ENCODE measurements around the gene RPL37A. TPM values are rescaled to one million over a fixed set of nuclear protein-coding genes. Genes with fewer than 3 reads are reported as not detected.

The RPL37A gene
- total RNA-seq, 1 donor from 2014 or later: 2,461 TPM

DNA sequence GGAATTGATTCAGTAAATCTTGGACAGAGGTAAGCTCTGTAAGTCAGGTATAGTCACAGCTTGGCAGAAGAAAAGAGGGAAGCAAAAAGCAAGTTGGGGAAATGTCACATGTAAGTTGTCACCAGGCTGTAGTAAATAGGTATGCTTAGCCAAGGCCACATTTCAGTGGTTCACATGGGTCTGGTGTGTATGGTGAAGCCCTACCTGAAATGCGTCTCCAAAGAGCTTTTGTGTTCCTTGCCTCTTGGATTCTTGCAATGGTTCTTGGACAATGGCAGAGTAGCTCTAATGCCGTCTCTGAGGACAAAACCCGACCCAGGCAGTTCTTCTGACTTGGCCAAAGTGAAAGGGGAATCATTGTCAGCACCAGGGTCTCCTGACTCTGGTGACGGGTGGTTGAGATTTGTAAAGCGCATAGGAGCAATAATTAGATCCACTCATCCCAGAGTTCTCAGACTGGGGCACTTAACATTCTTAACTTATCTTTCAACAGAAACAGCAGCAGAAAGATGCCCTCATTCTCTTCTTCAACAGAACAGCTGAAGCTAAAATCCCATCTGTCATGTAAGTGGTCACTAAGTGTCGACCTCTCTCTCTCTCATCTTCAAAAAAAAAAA is 34.4 kb upstream of the RPL37A start:
- H3K36me3 ChIP-seq (ENCODE audit: control insufficient read depth, insufficient read depth, low read length): peaks cover 3% of the 10 kb centered on the region
- H3K27me3 ChIP-seq (ENCODE audit: control insufficient read depth, insufficient read depth, low read length): no peaks in the 10 kb centered on the region
- no peak overlapping the region for H3K4me3 ChIP-seq (ENCODE audit: low read depth, low read length)
- FAIRE-seq (no peak), DNase-seq (ENCODE audit: low read depth) (no peak)
- TF ChIP-seq, protein P1, sequence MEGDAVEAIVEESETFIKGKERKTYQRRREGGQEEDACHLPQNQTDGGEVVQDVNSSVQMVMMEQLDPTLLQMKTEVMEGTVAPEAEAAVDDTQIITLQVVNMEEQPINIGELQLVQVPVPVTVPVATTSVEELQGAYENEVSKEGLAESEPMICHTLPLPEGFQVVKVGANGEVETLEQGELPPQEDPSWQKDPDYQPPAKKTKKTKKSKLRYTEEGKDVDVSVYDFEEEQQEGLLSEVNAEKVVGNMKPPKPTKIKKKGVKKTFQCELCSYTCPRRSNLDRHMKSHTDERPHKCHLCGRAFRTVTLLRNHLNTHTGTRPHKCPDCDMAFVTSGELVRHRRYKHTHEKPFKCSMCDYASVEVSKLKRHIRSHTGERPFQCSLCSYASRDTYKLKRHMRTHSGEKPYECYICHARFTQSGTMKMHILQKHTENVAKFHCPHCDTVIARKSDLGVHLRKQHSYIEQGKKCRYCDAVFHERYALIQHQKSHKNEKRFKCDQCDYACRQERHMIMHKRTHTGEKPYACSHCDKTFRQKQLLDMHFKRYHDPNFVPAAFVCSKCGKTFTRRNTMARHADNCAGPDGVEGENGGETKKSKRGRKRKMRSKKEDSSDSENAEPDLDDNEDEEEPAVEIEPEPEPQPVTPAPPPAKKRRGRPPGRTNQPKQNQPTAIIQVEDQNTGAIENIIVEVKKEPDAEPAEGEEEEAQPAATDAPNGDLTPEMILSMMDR (IDR thresholded peaks at IDR 0.05; ENCODE audit: insufficient read depth, low read length, severe bottlenecking): no peak

DNA sequence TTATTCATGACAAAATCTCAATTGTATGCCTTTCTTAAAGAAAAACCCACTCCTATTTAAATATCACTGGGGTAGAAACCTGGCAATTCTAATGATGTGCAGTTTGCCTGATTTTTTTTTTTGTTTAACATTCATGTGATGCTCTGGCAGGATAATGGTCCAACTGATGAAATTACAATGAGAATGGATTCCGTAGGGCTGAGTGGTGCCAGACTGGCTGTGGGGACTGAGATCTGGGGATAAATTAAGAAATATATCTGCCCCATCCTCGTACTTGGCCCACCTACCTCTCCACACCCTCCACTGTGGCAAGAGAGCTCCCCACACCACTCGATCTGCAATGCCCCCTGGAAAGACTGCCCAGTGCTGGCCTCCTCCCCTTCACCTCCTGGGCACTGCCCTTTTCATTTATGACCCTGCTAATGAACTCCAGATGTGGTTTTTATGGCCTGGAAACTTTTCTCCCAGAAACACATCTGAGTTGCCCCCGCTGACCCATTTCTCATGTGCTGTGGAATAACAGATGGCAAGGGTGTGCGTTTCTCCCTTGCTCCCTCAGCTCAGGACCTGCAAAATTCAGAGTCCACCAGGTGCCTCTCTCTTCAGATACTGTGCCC is 33.0 kb upstream of the RPL37A start:
- no peak for DNase-seq (ENCODE audit: low read depth)
- no peaks in the 10 kb centered on the region for H3K27me3 ChIP-seq (ENCODE audit: control insufficient read depth, insufficient read depth, low read length)
- FAIRE-seq: no peak
- no peak overlapping the region for H3K4me3 ChIP-seq (ENCODE audit: low read depth, low read length)
- peaks cover 3% of the 10 kb centered on the region for H3K36me3 ChIP-seq (ENCODE audit: control insufficient read depth, insufficient read depth, low read length)
- TF ChIP-seq, protein P1 (IDR thresholded peaks at IDR 0.05; ENCODE audit: insufficient read depth, low read length, severe bottlenecking): no peak

DNA sequence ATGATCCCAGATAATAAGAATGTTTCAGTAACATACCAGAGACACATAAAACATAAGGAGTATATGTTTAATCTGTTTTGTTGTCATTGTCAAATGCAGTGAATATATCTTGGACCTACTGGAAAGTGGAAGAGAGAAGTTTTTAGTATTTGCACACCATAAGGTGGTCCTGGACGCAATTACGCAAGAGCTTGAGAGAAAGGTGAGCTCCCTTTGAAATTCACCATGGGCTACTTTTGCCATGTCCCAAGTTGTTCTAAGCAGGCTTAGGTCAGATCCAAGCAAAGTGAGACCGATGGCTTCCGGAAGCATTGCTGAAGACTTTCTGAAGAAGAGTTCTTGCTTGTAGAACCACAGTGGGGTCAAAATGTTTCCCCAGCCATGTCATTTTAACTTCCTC is 30.8 kb upstream of the RPL37A start:
- Histone ChIP-seq H3K4me3 (ENCODE audit: low read depth, low read length) (no peak overlapping the region), H3K36me3 (ENCODE audit: control insufficient read depth, insufficient read depth, low read length) (peaks cover 3% of the 10 kb centered on the region), H3K27me3 (ENCODE audit: control insufficient read depth, insufficient read depth, low read length) (no peaks in the 10 kb centered on the region)
- FAIRE-seq (no peak), DNase-seq (ENCODE audit: low read depth) (no peak)
- TF ChIP-seq, protein P1 (IDR thresholded peaks at IDR 0.05; ENCODE audit: insufficient read depth, low read length, severe bottlenecking): no peak

DNA sequence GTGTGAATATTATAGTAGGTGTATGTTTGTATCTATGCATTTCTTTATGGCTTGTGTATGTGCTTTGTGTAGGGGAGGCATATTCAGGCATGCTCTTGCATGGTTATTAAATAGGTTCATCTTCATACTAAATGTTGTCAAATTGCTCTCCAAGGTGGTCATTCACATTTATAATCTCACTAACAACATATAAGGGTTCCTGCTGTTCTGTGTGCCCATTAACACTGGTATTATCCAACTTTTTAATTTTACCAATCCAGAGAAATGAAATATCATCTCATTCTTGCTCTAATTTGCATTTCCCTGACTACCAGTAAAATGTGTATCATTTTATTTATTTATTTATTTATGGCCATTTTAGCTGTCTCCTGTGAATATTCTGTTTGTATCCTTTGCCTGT is 29.0 kb upstream of the RPL37A start:
- no peak for FAIRE-seq
- no peaks in the 10 kb centered on the region for H3K27me3 ChIP-seq (ENCODE audit: control insufficient read depth, insufficient read depth, low read length)
- TF ChIP-seq, protein P1 (IDR thresholded peaks at IDR 0.05; ENCODE audit: insufficient read depth, low read length, severe bottlenecking): no peak
- H3K4me3 ChIP-seq (ENCODE audit: low read depth, low read length): no peak overlapping the region
- DNase-seq (ENCODE audit: low read depth): no peak
- peaks cover 3% of the 10 kb centered on the region for H3K36me3 ChIP-seq (ENCODE audit: control insufficient read depth, insufficient read depth, low read length)

DNA sequence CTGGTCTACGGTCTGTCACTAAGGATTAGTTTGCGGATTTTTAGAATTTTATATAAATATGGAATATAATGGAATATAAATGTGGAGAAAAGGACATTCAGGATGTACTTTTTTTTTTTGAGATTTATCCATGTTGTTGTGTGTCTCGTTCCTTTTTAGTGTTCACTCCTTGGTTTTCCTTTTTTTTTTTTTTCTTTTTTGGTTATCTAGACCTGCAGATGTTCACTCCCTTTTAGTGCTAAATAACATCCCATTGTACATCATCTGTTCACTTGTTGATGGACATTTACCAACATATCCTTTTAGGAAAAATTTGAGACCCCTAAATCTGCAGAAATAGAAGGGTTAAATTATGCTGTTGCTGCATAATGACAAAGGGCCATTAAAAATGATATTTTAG is 25.5 kb upstream of the RPL37A start:
- FAIRE-seq: no peak

More for the DNA sequence above, 25.5 kb upstream of the RPL37A start:
- TF ChIP-seq, protein P1 (IDR thresholded peaks at IDR 0.05; ENCODE audit: insufficient read depth, low read length, severe bottlenecking): no peak
- no peaks in the 10 kb centered on the region for H3K36me3 ChIP-seq (ENCODE audit: control insufficient read depth, insufficient read depth, low read length)
- H3K27me3 ChIP-seq (ENCODE audit: control insufficient read depth, insufficient read depth, low read length): no peaks in the 10 kb centered on the region
- no peak for DNase-seq (ENCODE audit: low read depth)
- no peak overlapping the region for H3K4me3 ChIP-seq (ENCODE audit: low read depth, low read length)
